Psoas muscle (tissue), 8 donors: ENCODE results near the gene GABRR2. TPM values are rescaled to one million over a fixed set of nuclear protein-coding genes. Genes with fewer than 3 reads are reported as not detected.

Experiments
- ATAC-seq, 4 donors: fragments of 200-7000 bp; cut with Tn5 transposase; one replicate each; pipeline ENCODE4 v1.9.1; 2020; ENCODE audit warnings: moderate library complexity in 3 of 4, mild to moderate bottlenecking in 2 of 4
- DNase-seq, 2 donors: peaks; one replicate each; pipeline ENCODE4 v3.0.0-alpha.2; 2020
- H3K27ac ChIP-seq: fragments of 200-600 bp; one replicate; pipeline ENCODE4 v1.8.0; 2022
- H3K27me3 ChIP-seq, 3 donors: fragments of 200-600 bp in 1 of 3; one replicate each; pipeline versions ENCODE4 v1.6.1 to v1.8.0; 2013 to 2022; ENCODE audit warnings: low read length in 2 of 3, mild to moderate bottlenecking in 2 of 3, moderate library complexity in 1 of 3; ENCODE audit not compliant: insufficient read depth in 3 of 3
- H3K36me3 ChIP-seq, 2 donors: fragments of 200-600 bp in 1 of 2; one replicate each; pipeline versions ENCODE4 v1.6.1 to v1.8.0; 2013 to 2022; ENCODE audit warnings: low read depth in 1 of 2, mild to moderate bottlenecking in 1 of 2, moderate library complexity in 1 of 2; ENCODE audit not compliant: insufficient read depth in 1 of 2
- H3K4me1 ChIP-seq: fragments of 200-600 bp; one replicate; pipeline ENCODE4 v1.8.0; 2022
- H3K4me3 ChIP-seq: fragments of 200-600 bp; one replicate; pipeline ENCODE4 v1.8.0; 2022; ENCODE audit warnings: mild to moderate bottlenecking
- H3K9me3 ChIP-seq: fragments of 200-600 bp; one replicate; pipeline ENCODE4 v1.8.0; 2022
- CTCF ChIP-seq: fragments of 200-600 bp; IDR thresholded peaks from one replicate; pipeline ENCODE4 v1.8.0; 2022; ENCODE audit warnings: antibody characterized with exemption
- WGBS, 3 donors: extraction: QIAGEN DNeasy Blood & Tissue Kit; methylation state at CpG; one replicate each; pipeline versions ENCODE4 v1.1.6 to v1.1.7; 2013; 5-methylcytosine and 5-hydroxymethylcytosine counted together
- intact Hi-C, 2 donors: fragments of 100-400 bp; cut with DNase I; formaldehyde crosslinking; loops; one replicate each; pipeline versions ENCODE4 v1.11.0 to v1.14.2; 2022
- polyA plus RNA-seq, 3 donors: library from polyadenylated mRNA; stranded (reverse); fragments of 200-250 nt; gene quantifications; one replicate each; pipeline ENCODE4 v1.2.3, GENCODE V29; 2013
- total RNA-seq, 4 donors: library from RNA; stranded (reverse); fragmentation: NEBNext Ultra II Directional in 2 of 4; extraction: Animal tissue kit (Norgen Biotek cat#: 25700) in 2 of 4; gene quantifications; one replicate each; pipeline versions ENCODE4 v1.2.1 to v1.2.4, GENCODE V29; 2021 to 2023
- donor health status: healthy with polysubstance abuse.
- donor health status: DM: no; HTN: no; CAD: no; lungs with moderate emphysema.
- donor health status: Bipolar disorder and iron deficiency.
- donor health status: healthy.
- donor health status: DM: yes; HTN: yes; CAD: no.
- donor health status: DM: no; HTN: no; CAD: no.
- donor health status: DM: no; HTN: no; CAD: no.
- donor health status: DM: yes; HTN: yes; CAD: no.

GABRR2 gene
- total and polyA plus RNA-seq, 7 donors = 0.34 to 4.3 (median 0.71) TPM

GRCh38 chr6:89267918-89268317 lies 47.2 kb downstream of the GABRR2 start:
- TF ChIP-seq CTCF = no peak
- Histone ChIP-seq H3K4me3 (no peak overlapping the region), H3K27me3 (no peaks in the 10 kb centered on the region), H3K4me1 (no peaks in the 10 kb centered on the region), H3K27ac (no peak overlapping the region), H3K36me3 (no peaks in the 10 kb centered on the region), H3K9me3 (no peaks in the 10 kb centered on the region)
- intact Hi-C loops = no loop called here
- DNase-seq (no peak), ATAC-seq (peak in 2 of 4 donors; percentile 48 to 53)
- 55 to 88% (median 57%) methylated on average over 4 of the region's 4 CpGs for WGBS, 3 donors

GRCh38 chr6:89264296-89264695 lies 50.8 kb downstream of the GABRR2 start:
- no peaks in the 10 kb centered on the region for H3K4me1 ChIP-seq
- no peak for ATAC-seq
- 96 to 97% (median 97%) methylated on average over 20 of the region's 20 CpGs for WGBS, 3 donors
- H3K27ac ChIP-seq = no peak overlapping the region
- intact Hi-C loops = no loop called here
- H3K4me3 ChIP-seq = no peak overlapping the region
- H3K36me3 ChIP-seq = no peaks in the 10 kb centered on the region
- no peaks in the 10 kb centered on the region for H3K27me3 ChIP-seq
- no peak for DNase-seq
- no peak for TF ChIP-seq CTCF
- H3K9me3 ChIP-seq = no peaks in the 10 kb centered on the region

- ATAC-seq (peak in 1 of 4 donors; percentile 38), DNase-seq (no peak)
- WGBS, 3 donors = 41 to 53% (median 51%) methylated on average over 5 of the region's 5 CpGs
- intact Hi-C loops = no loop called here
- no peaks in the 10 kb centered on the region for H3K27me3 ChIP-seq
- H3K36me3 ChIP-seq = no peaks in the 10 kb centered on the region
- no peak overlapping the region for H3K4me3 ChIP-seq
- no peaks in the 10 kb centered on the region for H3K9me3 ChIP-seq
- no peak overlapping the region for H3K27ac ChIP-seq
- H3K4me1 ChIP-seq = no peaks in the 10 kb centered on the region
- no peak for TF ChIP-seq CTCF
Observed at GRCh38 chr6:89260832-89261231, 54.3 kb downstream of the GABRR2 start.

GRCh38 chr6:89260310-89260709 lies 54.8 kb downstream of the GABRR2 start:
- no peaks in the 10 kb centered on the region for H3K36me3 ChIP-seq
- intact Hi-C loops = no loop called here
- no peak overlapping the region for H3K27ac ChIP-seq
- ATAC-seq (no peak), DNase-seq (no peak)
- no peaks in the 10 kb centered on the region for H3K9me3 ChIP-seq
- no peak for TF ChIP-seq CTCF
- no peaks in the 10 kb centered on the region for H3K4me1 ChIP-seq
- H3K27me3 ChIP-seq = no peaks in the 10 kb centered on the region
- no peak overlapping the region for H3K4me3 ChIP-seq
- 46 to 52% (median 47%) methylated on average over 4 of the region's 4 CpGs for WGBS, 3 donors

- TF ChIP-seq CTCF = no peak
- H3K27ac ChIP-seq = no peak overlapping the region
- no peak for ATAC-seq
- 76 to 85% (median 82%) methylated on average over 3 of the region's 3 CpGs for WGBS, 3 donors
- no peaks in the 10 kb centered on the region for H3K36me3 ChIP-seq
- H3K27me3 ChIP-seq = no peaks in the 10 kb centered on the region
- H3K4me3 ChIP-seq = no peak overlapping the region
- H3K9me3 ChIP-seq = no peaks in the 10 kb centered on the region
- no peak for DNase-seq
- intact Hi-C loops = no loop called here
- no peaks in the 10 kb centered on the region for H3K4me1 ChIP-seq
Observed at GRCh38 chr6:89258912-89259311, 56.2 kb downstream of the GABRR2 start.
